Smooth muscle cell (in vitro differentiated cells): ENCODE data around the gene TNIK. TPM values are rescaled to one million over a fixed set of nuclear protein-coding genes. Genes with fewer than 3 reads are reported as not detected.

Experiments used
- DNase-seq: peaks from one replicate; lab custom pipeline; 2025; ENCODE audit not compliant: unreplicated experiment; lab: John Stamatoyannopoulos, UW
- H2AFZ ChIP-seq: fragments of 200-600 bp; sonication (generic); 2 replicates; pipeline ENCODE4 v1.6.0; 2016; ENCODE audit warnings: antibody characterized with exemption, low read depth, mild to moderate bottlenecking
- H3F3A ChIP-seq: fragments of 200-600 bp; sonication (generic); 2 replicates; pipeline ENCODE4 v1.6.0; 2017; ENCODE audit warnings: antibody characterized with exemption, low read depth
- H3K27ac ChIP-seq: fragments of 200-600 bp; sonication (generic); 2 replicates; pipeline ENCODE4 v1.5.1; 2016; ENCODE audit warnings: low read depth, mild to moderate bottlenecking
- H3K27me3 ChIP-seq: fragments of 200-600 bp; sonication (generic); 2 replicates; pipeline ENCODE4 v1.6.1; 2016; ENCODE audit warnings: low read depth, mild to moderate bottlenecking
- H3K36me3 ChIP-seq: fragments of 200-600 bp; sonication (generic); 2 replicates; pipeline ENCODE4 v1.5.1; 2016; ENCODE audit warnings: low read depth
- H3K4me1 ChIP-seq: fragments of 200-600 bp; sonication (generic); 2 replicates; pipeline ENCODE4 v1.5.1; 2016; ENCODE audit warnings: low read depth
- H3K4me2 ChIP-seq: fragments of 200-600 bp; sonication (generic); 2 replicates; pipeline ENCODE4 v1.6.0; 2016; ENCODE audit warnings: mild to moderate bottlenecking
- H3K4me3 ChIP-seq: fragments of 200-600 bp; sonication (generic); 2 replicates; pipeline ENCODE4 v1.5.1; 2016; ENCODE audit warnings: mild to moderate bottlenecking
- H3K79me2 ChIP-seq: fragments of 200-600 bp; sonication (generic); 2 replicates; pipeline ENCODE4 v1.6.0; 2016; ENCODE audit warnings: low read depth, mild to moderate bottlenecking
- H3K9ac ChIP-seq: fragments of 200-600 bp; sonication (generic); 2 replicates; pipeline ENCODE4 v1.6.0; 2016; ENCODE audit warnings: low read depth
- H3K9me3 ChIP-seq: fragments of 200-600 bp; sonication (generic); replicated peaks from 2 replicates; pipeline ENCODE4 v1.5.1; 2016; ENCODE audit warnings: low read depth
- H4K20me1 ChIP-seq: fragments of 200-600 bp; sonication (generic); 2 replicates; pipeline ENCODE4 v1.6.0; 2016; ENCODE audit warnings: low read depth
- CTCF ChIP-seq: fragments of 200-600 bp; sonication (generic); IDR thresholded peaks from 2 replicates; pipeline ENCODE4 v1.5.1; 2017; ENCODE audit warnings: borderline replicate concordance, mild to moderate bottlenecking, antibody characterized with exemption; ENCODE audit not compliant: insufficient read depth, poor library complexity, severe bottlenecking
- WGBS: methylation state at CpG from one replicate; pipeline ENCODE4 v1.1.7; 2016; ENCODE audit warnings: low lambda C conversion rate; 5-methylcytosine and 5-hydroxymethylcytosine counted together
- polyA plus RNA-seq: library from polyadenylated mRNA; unstranded; fragments of >200 nt; fragmentation: Nextera tagmentation; extraction: Ambion mirVana; gene quantifications from 2 replicates; pipeline ENCODE4 v1.2.1, GENCODE V29; 2016
- total RNA-seq: library from RNA; depleted of rRNA; stranded (reverse); fragments of >200 nt; gene quantifications from 2 replicates; pipeline ENCODE4 v1.2.3, GENCODE V29; 2014

TNIK gene
- total and polyA plus RNA-seq, 2 experiments from 2014 or later = 10.4 to 12.5 TPM

GRCh38 chr3:171461525-171461917 is 1.3 kb upstream of the TNIK start:
- Histone ChIP-seq H3K9ac (peak overlapping the region; percentile 13), H3K27ac (no peak overlapping the region), H3K4me3 (peak overlapping the region; percentile 87), H3K27me3 (no peaks in the 10 kb centered on the region), H3F3A (peaks cover 11% of the 10 kb centered on the region), H4K20me1 (peaks cover 11% of the 10 kb centered on the region), H3K36me3 (no peaks in the 10 kb centered on the region), H3K79me2 (peaks cover 11% of the 10 kb centered on the region), H3K9me3 (no peaks in the 10 kb centered on the region), H2AFZ (peak overlapping the region; percentile 89), H3K4me2 (peak overlapping the region; percentile 94), H3K4me1 (peaks cover 7% of the 10 kb centered on the region)
- no peak for DNase-seq
- 12% methylated on average over 2 of the region's 2 CpGs for WGBS
- no peak for TF ChIP-seq CTCF

GRCh38 chr3:171460725-171461524 is 720 bp upstream of the TNIK start:
- H3K4me2 ChIP-seq = peak overlapping the region; percentile 94
- H3K4me3 ChIP-seq = peak overlapping the region; percentile 87
- H2AFZ ChIP-seq = peak overlapping the region; percentile 89
- H3K36me3 ChIP-seq = no peaks in the 10 kb centered on the region
- no peaks in the 10 kb centered on the region for H3K27me3 ChIP-seq
- H3K9ac ChIP-seq = peak overlapping the region; percentile 13
- peaks cover 7% of the 10 kb centered on the region for H3K4me1 ChIP-seq
- H3F3A ChIP-seq = peaks cover 13% of the 10 kb centered on the region
- no peaks in the 10 kb centered on the region for H3K9me3 ChIP-seq
- peaks cover 17% of the 10 kb centered on the region for H3K79me2 ChIP-seq
- no peak for DNase-seq
- no peak overlapping the region for H3K27ac ChIP-seq
- peaks cover 17% of the 10 kb centered on the region for H4K20me1 ChIP-seq
- 1% methylated on average over 51 of the region's 51 CpGs for WGBS
- no peak for TF ChIP-seq CTCF

GRCh38 chr3:171459137-171459941 is 866 bp downstream of the TNIK start:
- H3K27ac ChIP-seq = peak overlapping the region; percentile 37
- H3K4me3 ChIP-seq = peak overlapping the region; percentile 87
- H2AFZ ChIP-seq = peak overlapping the region; percentile 89
- peaks cover 29% of the 10 kb centered on the region for H4K20me1 ChIP-seq
- H3K9me3 ChIP-seq = no peaks in the 10 kb centered on the region
- peak overlapping the region; percentile 94 for H3K4me2 ChIP-seq
- peaks cover 13% of the 10 kb centered on the region for H3F3A ChIP-seq
- DNase-seq = no peak
- peaks cover 7% of the 10 kb centered on the region for H3K4me1 ChIP-seq
- 1% methylated on average over 36 of the region's 36 CpGs for WGBS
- no peak for TF ChIP-seq CTCF
- H3K79me2 ChIP-seq = peaks cover 32% of the 10 kb centered on the region
- H3K9ac ChIP-seq = peak overlapping the region; percentile 24
- no peaks in the 10 kb centered on the region for H3K27me3 ChIP-seq
- H3K36me3 ChIP-seq = no peaks in the 10 kb centered on the region
